GM23338 (cell line): ENCODE measurements around the gene ZNF782.

Source experiments
- CTCF ChIP-seq, 2 experiments: fragments of 200-600 bp in 1 of 2; sonication (generic) in 1 of 2; conservative IDR thresholded peaks; 2 replicates each; pipeline versions ENCODE4 v1.5.1 to v1.6.1; 2016 to 2017; ENCODE audit warnings: antibody characterized with exemption in 2 of 2, low read depth in 2 of 2, mild to moderate bottlenecking in 2 of 2, moderate library complexity in 1 of 2
- ETS1 ChIP-seq: IDR thresholded peaks from 2 replicates; pipeline ENCODE4 v1.6.1; 2016; ENCODE audit warnings: antibody characterized with exemption
- EZH2 ChIP-seq: fragments of 200-600 bp; sonication (generic); IDR thresholded peaks from one replicate; pipeline ENCODE4 v1.8.0; 2017; ENCODE audit warnings: antibody characterized with exemption, mild to moderate bottlenecking, low read depth; ENCODE audit not compliant: unreplicated experiment
- POLR2AphosphoS5 ChIP-seq: IDR thresholded peaks from 2 replicates; pipeline ENCODE4 v1.6.1; 2016; ENCODE audit warnings: antibody characterized with exemption, low read depth

- TF ChIP-seq CTCF (conservative IDR thresholded peaks at IDR 0.05; ENCODE audit: low read depth in 2 of 2) = no peak
- no peak for TF ChIP-seq EZH2
- no peak for TF ChIP-seq ETS1
- TF ChIP-seq POLR2AphosphoS5 = no peak
Observed at GRCh38 chr9:96777426-96777864, 76.9 kb downstream of the ZNF782 start.
